Measurements from ENCODE around the gene STX2.

GRCh38 chr12:130754234-130754901 lies 84.7 kb downstream of the STX2 start:
- no peak for TF ChIP-seq EZH2 (IDR thresholded peaks at IDR 0.05; ENCODE audit: borderline replicate concordance, low read depth, low read length, poor library complexity, severe bottlenecking)
- TF ChIP-seq, protein P1, sequence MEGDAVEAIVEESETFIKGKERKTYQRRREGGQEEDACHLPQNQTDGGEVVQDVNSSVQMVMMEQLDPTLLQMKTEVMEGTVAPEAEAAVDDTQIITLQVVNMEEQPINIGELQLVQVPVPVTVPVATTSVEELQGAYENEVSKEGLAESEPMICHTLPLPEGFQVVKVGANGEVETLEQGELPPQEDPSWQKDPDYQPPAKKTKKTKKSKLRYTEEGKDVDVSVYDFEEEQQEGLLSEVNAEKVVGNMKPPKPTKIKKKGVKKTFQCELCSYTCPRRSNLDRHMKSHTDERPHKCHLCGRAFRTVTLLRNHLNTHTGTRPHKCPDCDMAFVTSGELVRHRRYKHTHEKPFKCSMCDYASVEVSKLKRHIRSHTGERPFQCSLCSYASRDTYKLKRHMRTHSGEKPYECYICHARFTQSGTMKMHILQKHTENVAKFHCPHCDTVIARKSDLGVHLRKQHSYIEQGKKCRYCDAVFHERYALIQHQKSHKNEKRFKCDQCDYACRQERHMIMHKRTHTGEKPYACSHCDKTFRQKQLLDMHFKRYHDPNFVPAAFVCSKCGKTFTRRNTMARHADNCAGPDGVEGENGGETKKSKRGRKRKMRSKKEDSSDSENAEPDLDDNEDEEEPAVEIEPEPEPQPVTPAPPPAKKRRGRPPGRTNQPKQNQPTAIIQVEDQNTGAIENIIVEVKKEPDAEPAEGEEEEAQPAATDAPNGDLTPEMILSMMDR (conservative IDR thresholded peaks at IDR 0.05; ENCODE audit: low read depth, low read length): no peak

All from A673 (cell line).